Astrocyte (in vitro differentiated cells and primary cell): ENCODE results near the gene GTSE1. TPM values are rescaled to one million over a fixed set of nuclear protein-coding genes. Genes with fewer than 3 reads are reported as not detected.

Source experiments
- DNase-seq: peaks from one replicate; pipeline ENCODE4 v3.0.0-alpha.2; 2010; ENCODE audit warnings: low read depth
- FAIRE-seq: peaks from 2 replicates; lab custom pipeline; 2011; peaks lifted over from hg19 to GRCh38; lab: Jason Lieb, UNC
- H2AFZ ChIP-seq: 2 replicates; pipeline ENCODE4 v1.6.0; 2012; ENCODE audit warnings: low read depth, low read length, inconsistent platforms
- H3K27ac ChIP-seq: 2 replicates; pipeline ENCODE4 v1.5.1; 2011; ENCODE audit warnings: low read depth, low read length, inconsistent platforms
- H3K27me3 ChIP-seq: 2 replicates; pipeline ENCODE4 v1.6.0; 2011; ENCODE audit warnings: low read length, inconsistent platforms; ENCODE audit not compliant: insufficient read depth
- H3K36me3 ChIP-seq: 2 replicates; pipeline ENCODE4 v1.5.1; 2011; ENCODE audit warnings: low read length, inconsistent platforms; ENCODE audit not compliant: insufficient read depth
- H3K4me1 ChIP-seq: 2 replicates; pipeline ENCODE4 v1.5.1; 2011; ENCODE audit warnings: low read length, inconsistent platforms; ENCODE audit not compliant: insufficient read depth
- H3K4me2 ChIP-seq: 2 replicates; pipeline ENCODE4 v1.6.0; 2012; ENCODE audit warnings: low read length, inconsistent platforms
- H3K4me3 ChIP-seq: 2 replicates; pipeline ENCODE4 v1.5.1; 2011; ENCODE audit warnings: low read depth, mild to moderate bottlenecking, low read length, inconsistent platforms; ENCODE audit not compliant: insufficient read depth
- H3K79me2 ChIP-seq: 2 replicates; pipeline ENCODE4 v1.6.0; 2012; ENCODE audit warnings: mild to moderate bottlenecking, low read length, inconsistent platforms; ENCODE audit not compliant: insufficient read depth
- H3K9ac ChIP-seq: 2 replicates; pipeline ENCODE4 v1.6.0; 2012; ENCODE audit warnings: mild to moderate bottlenecking, low read length, inconsistent platforms
- H3K9me3 ChIP-seq: 2 replicates; pipeline ENCODE4 v1.5.1; 2012; ENCODE audit warnings: low read depth, mild to moderate bottlenecking, low read length, inconsistent platforms; ENCODE audit not compliant: insufficient read depth
- H4K20me1 ChIP-seq: 2 replicates; pipeline ENCODE4 v1.6.0; 2012; ENCODE audit warnings: low read length, inconsistent platforms; ENCODE audit not compliant: insufficient read depth
- H3K27ac Mint-ChIP-seq: one replicate; pipeline ENCODE4 v1.8.0; 2021; ENCODE audit warnings: mild to moderate bottlenecking, mixed read lengths; ENCODE audit not compliant: unreplicated experiment
- H3K27me3 Mint-ChIP-seq: one replicate; pipeline ENCODE4 v1.8.0; 2021; ENCODE audit warnings: low read depth, mixed read lengths; ENCODE audit not compliant: unreplicated experiment
- H3K36me3 Mint-ChIP-seq: one replicate; pipeline ENCODE4 v1.8.0; 2021; ENCODE audit warnings: low read depth, mixed read lengths; ENCODE audit not compliant: unreplicated experiment
- H3K4me1 Mint-ChIP-seq: one replicate; pipeline ENCODE4 v1.8.0; 2021; ENCODE audit warnings: low read depth, mixed read lengths; ENCODE audit not compliant: unreplicated experiment
- H3K4me3 Mint-ChIP-seq: one replicate; pipeline ENCODE4 v1.8.0; 2021; ENCODE audit warnings: mild to moderate bottlenecking, moderate library complexity, mixed read lengths; ENCODE audit not compliant: unreplicated experiment
- H3K9me3 Mint-ChIP-seq: one replicate; pipeline ENCODE4 v1.8.0; 2021; ENCODE audit warnings: mild to moderate bottlenecking, mixed read lengths; ENCODE audit not compliant: unreplicated experiment
- EZH2 ChIP-seq: IDR thresholded peaks from 2 replicates; pipeline ENCODE4 v1.6.1; 2012; ENCODE audit warnings: mild to moderate bottlenecking, low read length, inconsistent platforms; ENCODE audit not compliant: insufficient read depth
- total RNA-seq: library from RNA; stranded (reverse); gene quantifications from 2 replicates; pipeline ENCODE4 v1.2.1, GENCODE V29; 2021
- TF ChIP-seq, protein P1 (sequence below): IDR thresholded peaks from 2 replicates; pipeline ENCODE4 v1.5.1; 2011; ENCODE audit warnings: low read depth, mild to moderate bottlenecking, inconsistent platforms, low read length, moderate library complexity; ENCODE audit not compliant: insufficient read depth

The GTSE1 gene
- total RNA-seq, 1 donor from 2014 or later: 4.1 TPM

- Histone ChIP-seq H3K27me3 (no peaks in the 10 kb centered on the region), H2AFZ (no peak overlapping the region), H3K27ac (no peak overlapping the region), H3K9me3 (peaks cover under 1% of the 10 kb centered on the region), H3K79me2 (no peaks in the 10 kb centered on the region), H3K4me1 (peaks cover 7% of the 10 kb centered on the region), H3K9ac (no peak overlapping the region), H3K36me3 (no peaks in the 10 kb centered on the region), H3K4me3 (no peak overlapping the region), H4K20me1 (no peaks in the 10 kb centered on the region), H3K4me2 (no peak overlapping the region)
- H3K36me3 Mint-ChIP-seq: peaks cover 22% of the 10 kb centered on the region
- no peak overlapping the region for H3K27ac Mint-ChIP-seq
- no peak for DNase-seq
- FAIRE-seq: no peak
- H3K27me3 Mint-ChIP-seq: peaks cover 10% of the 10 kb centered on the region
- no peak overlapping the region for H3K4me3 Mint-ChIP-seq
- TF ChIP-seq, protein P1, sequence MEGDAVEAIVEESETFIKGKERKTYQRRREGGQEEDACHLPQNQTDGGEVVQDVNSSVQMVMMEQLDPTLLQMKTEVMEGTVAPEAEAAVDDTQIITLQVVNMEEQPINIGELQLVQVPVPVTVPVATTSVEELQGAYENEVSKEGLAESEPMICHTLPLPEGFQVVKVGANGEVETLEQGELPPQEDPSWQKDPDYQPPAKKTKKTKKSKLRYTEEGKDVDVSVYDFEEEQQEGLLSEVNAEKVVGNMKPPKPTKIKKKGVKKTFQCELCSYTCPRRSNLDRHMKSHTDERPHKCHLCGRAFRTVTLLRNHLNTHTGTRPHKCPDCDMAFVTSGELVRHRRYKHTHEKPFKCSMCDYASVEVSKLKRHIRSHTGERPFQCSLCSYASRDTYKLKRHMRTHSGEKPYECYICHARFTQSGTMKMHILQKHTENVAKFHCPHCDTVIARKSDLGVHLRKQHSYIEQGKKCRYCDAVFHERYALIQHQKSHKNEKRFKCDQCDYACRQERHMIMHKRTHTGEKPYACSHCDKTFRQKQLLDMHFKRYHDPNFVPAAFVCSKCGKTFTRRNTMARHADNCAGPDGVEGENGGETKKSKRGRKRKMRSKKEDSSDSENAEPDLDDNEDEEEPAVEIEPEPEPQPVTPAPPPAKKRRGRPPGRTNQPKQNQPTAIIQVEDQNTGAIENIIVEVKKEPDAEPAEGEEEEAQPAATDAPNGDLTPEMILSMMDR: no peak
- TF ChIP-seq EZH2: no peak
- peaks cover 7% of the 10 kb centered on the region for H3K9me3 Mint-ChIP-seq
- no peaks in the 10 kb centered on the region for H3K4me1 Mint-ChIP-seq
Observed at GRCh38 chr22:46370584-46371291, 74.1 kb downstream of the GTSE1 start.

GRCh38 chr22:46371623-46372226, 75.1 kb downstream of the GTSE1 start:
- no peak for DNase-seq
- FAIRE-seq: no peak
- H2AFZ ChIP-seq: no peak overlapping the region
- H3K27ac ChIP-seq: no peak overlapping the region
- TF ChIP-seq EZH2: no peak
- TF ChIP-seq, protein P1: no peak
- no peak overlapping the region for H3K4me2 ChIP-seq
- H3K9ac ChIP-seq: no peak overlapping the region
- Mint-ChIP-seq H3K9me3 (peaks cover 14% of the 10 kb centered on the region), H3K27me3 (peaks cover 10% of the 10 kb centered on the region), H3K4me3 (no peak overlapping the region), H3K27ac (peak overlapping the region; percentile 55), H3K4me1 (no peaks in the 10 kb centered on the region), H3K36me3 (peaks cover 30% of the 10 kb centered on the region)
- no peaks in the 10 kb centered on the region for H3K79me2 ChIP-seq
- H3K36me3 ChIP-seq: no peaks in the 10 kb centered on the region
- H3K9me3 ChIP-seq: peaks cover 2% of the 10 kb centered on the region
- peaks cover 7% of the 10 kb centered on the region for H3K4me1 ChIP-seq
- H3K4me3 ChIP-seq: no peak overlapping the region
- H4K20me1 ChIP-seq: no peaks in the 10 kb centered on the region
- no peaks in the 10 kb centered on the region for H3K27me3 ChIP-seq

- FAIRE-seq (no peak), DNase-seq (no peak)
- peaks cover 19% of the 10 kb centered on the region for H3K9me3 Mint-ChIP-seq
- H3K27ac Mint-ChIP-seq: no peak overlapping the region
- peaks cover 3% of the 10 kb centered on the region for H3K4me1 Mint-ChIP-seq
- Histone ChIP-seq H3K4me1 (peaks cover 11% of the 10 kb centered on the region), H3K36me3 (no peaks in the 10 kb centered on the region), H3K4me2 (no peak overlapping the region), H3K4me3 (no peak overlapping the region), H4K20me1 (no peaks in the 10 kb centered on the region), H3K9me3 (peaks cover 2% of the 10 kb centered on the region), H3K9ac (no peak overlapping the region), H3K79me2 (no peaks in the 10 kb centered on the region), H2AFZ (no peak overlapping the region), H3K27me3 (no peaks in the 10 kb centered on the region), H3K27ac (no peak overlapping the region)
- H3K36me3 Mint-ChIP-seq: peaks cover 38% of the 10 kb centered on the region
- peak overlapping the region; percentile 20 for H3K4me3 Mint-ChIP-seq
- peaks cover 10% of the 10 kb centered on the region for H3K27me3 Mint-ChIP-seq
- TF ChIP-seq, protein P1: no peak
- no peak for TF ChIP-seq EZH2
Observed at GRCh38 chr22:46372686-46373085, 76.0 kb downstream of the GTSE1 start.
